ENCODE measurements around the gene PACRG. TPM values are rescaled to one million over a fixed set of nuclear protein-coding genes. Genes with fewer than 3 reads are reported as not detected.

The PACRG gene
- total RNA-seq, 1 experiment from 2014 or later, result 0.44 TPM

DNA sequence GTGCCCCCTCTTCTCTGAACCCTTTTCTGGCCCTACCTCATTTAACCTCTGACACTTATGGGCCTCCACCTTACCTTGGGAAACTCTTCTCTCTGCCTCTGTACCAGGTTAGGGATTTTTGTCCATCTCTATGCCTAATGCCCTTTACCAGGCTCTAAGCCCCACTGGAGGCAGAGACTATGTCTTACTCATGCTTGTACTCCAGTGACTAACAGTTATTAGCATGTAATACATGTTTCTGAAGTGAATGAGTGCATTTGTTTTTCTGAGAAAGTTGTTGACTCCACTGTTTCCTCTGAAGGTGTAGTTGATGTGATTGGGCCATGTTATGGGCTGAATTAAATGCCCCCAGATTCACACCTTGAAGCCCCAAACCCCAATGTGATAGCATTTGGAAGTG is 234.3 kb downstream of the PACRG start (continued):
- TF ChIP-seq PRDM15 (CRISPR knock-in tag; IDR thresholded peaks at IDR 0.05) (no peak), NR2C2 (CRISPR knock-in tag; IDR thresholded peaks at IDR 0.05) (no peak), ZNF121 (CRISPR knock-in tag; IDR thresholded peaks at IDR 0.05) (no peak), ELF4 (CRISPR knock-in tag; IDR thresholded peaks at IDR 0.05; ENCODE audit: low read depth) (no peak), TP53 (CRISPR knock-in tag; IDR thresholded peaks at IDR 0.05) (no peak), PREB (CRISPR knock-in tag; IDR thresholded peaks at IDR 0.05; ENCODE audit: borderline replicate concordance) (no peak), ZNF416 (CRISPR knock-in tag; IDR thresholded peaks at IDR 0.05) (no peak), MYBL2 (CRISPR knock-in tag; IDR thresholded peaks at IDR 0.05) (no peak)

DNA sequence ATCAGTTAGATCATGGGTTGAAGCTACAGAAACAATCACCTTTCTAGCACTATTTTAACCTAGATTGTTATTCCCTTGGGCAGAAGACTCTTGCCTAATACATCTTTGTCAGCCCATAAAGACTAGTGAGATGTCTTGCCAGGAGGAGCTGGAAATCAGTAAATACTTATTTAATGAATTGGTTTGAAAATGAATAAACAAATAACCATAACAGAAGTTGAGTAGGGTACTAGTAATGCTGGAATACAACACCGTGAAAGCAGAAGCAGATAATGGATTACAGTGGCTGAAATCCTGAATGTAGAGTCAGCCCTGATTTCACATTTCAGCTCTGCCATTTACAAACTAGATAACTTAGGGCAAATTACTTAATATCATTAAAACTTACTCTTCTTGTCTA is 236.1 kb downstream of the PACRG start:
- Mint-ChIP-seq H3K9me3 (peaks cover 42% of the 10 kb centered on the region), H3K27me3 (ENCODE audit: low read depth) (no peaks in the 10 kb centered on the region; the same call in 1 of the 2 replicates), H3K27ac (no peak overlapping the region), H3K4me1 (no peaks in the 10 kb centered on the region), H3K4me3 (no peak overlapping the region), H3K36me3 (peaks cover 9% of the 10 kb centered on the region)
- no peak for DNase-seq (ENCODE audit: low spot score)
- POLR2A ChIA-PET, result no interaction called here
- CTCF ChIA-PET, result no interaction called here
- ATAC-seq, result no peak
- TF ChIP-seq, protein P1, sequence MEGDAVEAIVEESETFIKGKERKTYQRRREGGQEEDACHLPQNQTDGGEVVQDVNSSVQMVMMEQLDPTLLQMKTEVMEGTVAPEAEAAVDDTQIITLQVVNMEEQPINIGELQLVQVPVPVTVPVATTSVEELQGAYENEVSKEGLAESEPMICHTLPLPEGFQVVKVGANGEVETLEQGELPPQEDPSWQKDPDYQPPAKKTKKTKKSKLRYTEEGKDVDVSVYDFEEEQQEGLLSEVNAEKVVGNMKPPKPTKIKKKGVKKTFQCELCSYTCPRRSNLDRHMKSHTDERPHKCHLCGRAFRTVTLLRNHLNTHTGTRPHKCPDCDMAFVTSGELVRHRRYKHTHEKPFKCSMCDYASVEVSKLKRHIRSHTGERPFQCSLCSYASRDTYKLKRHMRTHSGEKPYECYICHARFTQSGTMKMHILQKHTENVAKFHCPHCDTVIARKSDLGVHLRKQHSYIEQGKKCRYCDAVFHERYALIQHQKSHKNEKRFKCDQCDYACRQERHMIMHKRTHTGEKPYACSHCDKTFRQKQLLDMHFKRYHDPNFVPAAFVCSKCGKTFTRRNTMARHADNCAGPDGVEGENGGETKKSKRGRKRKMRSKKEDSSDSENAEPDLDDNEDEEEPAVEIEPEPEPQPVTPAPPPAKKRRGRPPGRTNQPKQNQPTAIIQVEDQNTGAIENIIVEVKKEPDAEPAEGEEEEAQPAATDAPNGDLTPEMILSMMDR (IDR thresholded peaks at IDR 0.05), result no peak
- no peak for TF ChIP-seq JUN (CRISPR knock-in tag; IDR thresholded peaks at IDR 0.05)
- TF ChIP-seq, protein P2, sequence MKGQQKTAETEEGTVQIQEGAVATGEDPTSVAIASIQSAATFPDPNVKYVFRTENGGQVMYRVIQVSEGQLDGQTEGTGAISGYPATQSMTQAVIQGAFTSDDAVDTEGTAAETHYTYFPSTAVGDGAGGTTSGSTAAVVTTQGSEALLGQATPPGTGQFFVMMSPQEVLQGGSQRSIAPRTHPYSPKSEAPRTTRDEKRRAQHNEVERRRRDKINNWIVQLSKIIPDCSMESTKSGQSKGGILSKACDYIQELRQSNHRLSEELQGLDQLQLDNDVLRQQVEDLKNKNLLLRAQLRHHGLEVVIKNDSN (CRISPR knock-in tag; IDR thresholded peaks at IDR 0.05), result no peak

DNA sequence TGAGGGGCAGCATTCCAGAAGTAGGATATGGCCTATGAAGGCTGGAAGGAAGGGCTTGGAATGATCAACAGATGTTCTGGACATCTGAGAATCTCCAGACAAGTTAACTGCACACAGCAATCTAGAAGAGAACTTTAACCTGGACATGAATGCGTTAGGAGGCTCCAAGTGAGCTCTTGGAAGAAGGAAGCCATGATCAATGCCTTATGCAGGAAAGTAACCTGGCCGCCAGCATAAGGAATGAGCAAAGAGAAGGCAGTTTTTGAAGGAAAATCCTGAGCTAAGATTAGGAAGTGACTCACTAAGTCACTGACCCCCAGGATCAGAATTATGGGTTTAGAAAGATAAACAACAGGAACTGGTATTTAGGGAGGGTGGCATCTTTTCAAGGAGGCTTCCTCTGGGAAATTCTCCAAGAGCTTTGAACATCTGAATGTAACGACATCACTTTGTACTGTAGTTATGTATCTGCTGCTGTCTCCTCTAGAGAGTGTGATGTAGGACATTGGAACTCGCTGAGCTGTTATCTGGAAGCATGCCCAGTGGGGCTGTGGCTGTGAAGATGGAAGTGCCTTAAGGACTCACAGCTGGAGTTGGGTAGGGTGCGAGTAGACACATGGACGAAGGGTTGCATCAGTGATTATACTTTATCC is 236.8 kb downstream of the PACRG start:
- no peaks in the 10 kb centered on the region for H3K4me1 Mint-ChIP-seq
- ATAC-seq (no peak), DNase-seq (ENCODE audit: low spot score) (no peak)
- H3K4me3 Mint-ChIP-seq, result no peak overlapping the region
- no peak overlapping the region for H3K27ac Mint-ChIP-seq
- POLR2A ChIA-PET, result no interaction called here
- H3K36me3 Mint-ChIP-seq, result peaks cover 9% of the 10 kb centered on the region
- CTCF ChIA-PET, result no interaction called here
- no peaks in the 10 kb centered on the region; the same call in 1 of the 2 replicates for H3K27me3 Mint-ChIP-seq (ENCODE audit: low read depth)
- no peak for TF ChIP-seq SP1 (CRISPR knock-in tag; conservative IDR thresholded peaks at IDR 0.05)
- TF ChIP-seq, protein P2 (CRISPR knock-in tag; IDR thresholded peaks at IDR 0.05), result no peak
- H3K9me3 Mint-ChIP-seq, result peaks cover 40% of the 10 kb centered on the region

- H3K4me3 Mint-ChIP-seq, result no peak overlapping the region
- ChIA-PET POLR2A (no interaction called here), CTCF (no interaction called here)
- no peaks in the 10 kb centered on the region; the same call in 1 of the 2 replicates for H3K27me3 Mint-ChIP-seq (ENCODE audit: low read depth)
- no peak for ATAC-seq
- peaks cover 9% of the 10 kb centered on the region for H3K36me3 Mint-ChIP-seq
- peaks cover 40% of the 10 kb centered on the region for H3K9me3 Mint-ChIP-seq
- no peak for TF ChIP-seq ZNF263 (CRISPR knock-in tag; IDR thresholded peaks at IDR 0.05; ENCODE audit: low read depth)
- no peak for DNase-seq (ENCODE audit: low spot score)
- H3K4me1 Mint-ChIP-seq, result no peaks in the 10 kb centered on the region
- no peak overlapping the region for H3K27ac Mint-ChIP-seq
Observed at GRCh38 chr6:162965366-162965765, 237.6 kb downstream of the PACRG start.
